Astrocyte (in vitro differentiated cells and primary cell): Measurements from ENCODE around the gene P2RY12.

Source experiments
- CTCF ChIP-seq: IDR thresholded peaks from 2 replicates; pipeline ENCODE4 v1.5.1; 2011; ENCODE audit warnings: low read depth, mild to moderate bottlenecking, inconsistent platforms, low read length, moderate library complexity; ENCODE audit not compliant: insufficient read depth
- EZH2 ChIP-seq: IDR thresholded peaks from 2 replicates; pipeline ENCODE4 v1.6.1; 2012; ENCODE audit warnings: mild to moderate bottlenecking, low read length, inconsistent platforms; ENCODE audit not compliant: insufficient read depth

GRCh38 chr3:151391720-151392119 is 7.2 kb upstream of the P2RY12 start:
- TF ChIP-seq CTCF (no peak), EZH2 (no peak)
